Gastroesophageal sphincter (tissue), 4 donors: ENCODE measurements around the gene PTGES2. TPM values are rescaled to one million over a fixed set of nuclear protein-coding genes. Genes with fewer than 3 reads are reported as not detected.

Experiments used
- ATAC-seq: fragments of 150-250 bp; one replicate; pipeline ENCODE4 v1.9.1; 2016; ENCODE audit warnings: mild to moderate bottlenecking, moderate library complexity
- H3K27ac ChIP-seq, 4 donors: fragments of 200-600 bp; sonication (generic) in 3 of 4; 1 replicate in 3 of 4; 2 replicates in 1 of 4; pipeline ENCODE4 v1.5.1; 2016 to 2019
- H3K27me3 ChIP-seq: fragments of 200-600 bp; sonication (generic); one replicate; pipeline ENCODE4 v1.5.1; 2019
- H3K36me3 ChIP-seq, 2 donors: fragments of 200-600 bp; sonication (generic); one replicate each; pipeline ENCODE4 v1.5.1; 2019; ENCODE audit warnings: control low read depth in 1 of 2
- H3K4me1 ChIP-seq, 3 donors: fragments of 200-600 bp; sonication (generic); 1 replicate in 2 of 3; 2 replicates in 1 of 3; pipeline ENCODE4 v1.5.1; 2016 to 2019; ENCODE audit warnings: control low read depth in 2 of 3
- H3K4me3 ChIP-seq, 2 donors: fragments of 200-600 bp; sonication (generic); one replicate each; pipeline ENCODE4 v1.5.1; 2019; ENCODE audit warnings: mild to moderate bottlenecking in 1 of 2, moderate library complexity in 1 of 2
- H3K9me3 ChIP-seq, 3 donors: fragments of 200-600 bp; sonication (generic); one replicate each; pipeline ENCODE4 v1.5.1; 2017 to 2019; ENCODE audit warnings: control low read depth in 2 of 3
- CTCF ChIP-seq, 4 experiments: fragments of 200-600 bp in 2 of 4; fragments of 450-650 bp in 2 of 4; sonication (generic) in 1 of 4; IDR thresholded peaks; one replicate each; pipeline ENCODE4 v1.5.1; 2017 to 2019; ENCODE audit warnings: antibody characterized with exemption in 4 of 4, mild to moderate bottlenecking in 2 of 4, moderate library complexity in 2 of 4
- EP300 ChIP-seq: sonication (generic); formaldehyde crosslinking; IDR thresholded peaks from one replicate; pipeline ENCODE4 v1.6.1; 2017; ENCODE audit warnings: antibody characterized with exemption, mild to moderate bottlenecking
- POLR2A ChIP-seq, 2 donors: fragments of 450-650 bp; IDR thresholded peaks; one replicate each; pipeline ENCODE4 v1.6.1; 2017; ENCODE audit warnings: antibody characterized with exemption in 2 of 2, mild to moderate bottlenecking in 2 of 2, moderate library complexity in 1 of 2
- POLR2AphosphoS5 ChIP-seq: sonication (generic); formaldehyde crosslinking; IDR thresholded peaks from one replicate; pipeline ENCODE4 v1.6.1; 2017; ENCODE audit warnings: antibody characterized with exemption
- WGBS, 2 donors: methylation state at CpG; one replicate each; pipeline ENCODE4 v1.1.5; 2018; ENCODE audit warnings: low coverage in 1 of 2; 5-methylcytosine and 5-hydroxymethylcytosine counted together
- total RNA-seq, 4 donors: library from RNA; depleted of rRNA; stranded (reverse); fragments of >200 nt; gene quantifications; one replicate each; pipeline ENCODE4 v1.1.0, GENCODE V29; 2016

PTGES2 gene
- total RNA-seq, 4 donors from 2014 or later = 46.1 to 85.8 (median 57.5) TPM

DNA sequence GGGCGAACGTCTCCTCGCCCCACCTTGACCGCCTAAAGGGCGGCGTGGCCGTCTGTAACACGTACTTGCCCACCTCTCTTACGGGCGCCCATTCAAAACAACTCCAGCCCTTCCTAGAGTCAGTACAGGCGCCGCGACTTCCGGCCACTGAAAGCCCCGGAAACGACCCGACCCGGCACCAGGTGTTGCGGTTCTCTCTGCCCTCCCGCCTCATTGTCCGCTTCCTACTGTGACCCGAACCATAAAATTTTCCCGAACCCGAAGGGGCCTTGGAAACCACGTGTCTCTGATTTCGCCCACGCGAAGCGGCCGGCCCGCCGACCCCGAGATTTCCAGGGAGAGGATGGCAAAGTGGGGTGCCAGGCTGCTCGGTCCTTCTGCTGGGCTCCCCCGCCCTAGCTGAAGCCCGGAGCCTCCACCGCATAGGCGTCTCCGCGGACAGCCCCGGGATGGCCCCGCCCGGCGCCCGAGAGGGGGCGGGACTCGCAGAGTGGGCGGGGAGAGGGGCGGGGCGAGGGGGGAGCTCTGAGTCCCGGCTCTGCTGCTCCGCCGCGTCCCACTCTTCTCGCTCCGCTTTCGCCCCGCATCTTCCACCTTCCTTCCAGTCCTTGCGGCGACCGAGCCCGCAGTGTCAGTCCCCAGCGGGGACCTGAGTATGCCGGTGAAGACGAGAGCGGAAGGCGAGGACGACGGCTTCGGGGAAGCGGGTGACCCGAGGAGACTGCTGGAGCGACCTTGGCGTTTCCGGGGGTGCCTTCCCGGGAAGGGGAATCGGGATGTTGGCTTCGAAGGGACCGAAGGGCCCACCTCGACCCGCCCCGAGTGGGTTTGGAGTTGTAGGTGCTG is 684 bp upstream of the PTGES2 start:
- peak; percentile 91 for ATAC-seq
- Histone ChIP-seq H3K4me1 (peaks cover 0 to 41% (median 26%) of the 10 kb centered on the region in 3 donors), H3K27me3 (peaks cover 16% of the 10 kb centered on the region), H3K9me3 (no peaks in the 10 kb centered on the region), H3K4me3 (peak overlapping the region; percentile 77 to 95), H3K36me3 (peaks cover 0 to 22% of the 10 kb centered on the region in 2 donors), H3K27ac (peak overlapping the region; percentile 74 to 96 (median 93))
- TF ChIP-seq POLR2A (IDR thresholded peaks at IDR 0.05) = peak in 1 of 2 donors; percentile 42
- peak; percentile 26 for TF ChIP-seq POLR2AphosphoS5
- no peak for TF ChIP-seq CTCF (IDR thresholded peaks at IDR 0.05)
- no peak for TF ChIP-seq EP300
- 3% methylated on average over 16 of the region's 82 CpGs; no CpG with 5 or more reads in 1 of the 2 donors for whole genome bisulfite sequencing, 2 donors

DNA sequence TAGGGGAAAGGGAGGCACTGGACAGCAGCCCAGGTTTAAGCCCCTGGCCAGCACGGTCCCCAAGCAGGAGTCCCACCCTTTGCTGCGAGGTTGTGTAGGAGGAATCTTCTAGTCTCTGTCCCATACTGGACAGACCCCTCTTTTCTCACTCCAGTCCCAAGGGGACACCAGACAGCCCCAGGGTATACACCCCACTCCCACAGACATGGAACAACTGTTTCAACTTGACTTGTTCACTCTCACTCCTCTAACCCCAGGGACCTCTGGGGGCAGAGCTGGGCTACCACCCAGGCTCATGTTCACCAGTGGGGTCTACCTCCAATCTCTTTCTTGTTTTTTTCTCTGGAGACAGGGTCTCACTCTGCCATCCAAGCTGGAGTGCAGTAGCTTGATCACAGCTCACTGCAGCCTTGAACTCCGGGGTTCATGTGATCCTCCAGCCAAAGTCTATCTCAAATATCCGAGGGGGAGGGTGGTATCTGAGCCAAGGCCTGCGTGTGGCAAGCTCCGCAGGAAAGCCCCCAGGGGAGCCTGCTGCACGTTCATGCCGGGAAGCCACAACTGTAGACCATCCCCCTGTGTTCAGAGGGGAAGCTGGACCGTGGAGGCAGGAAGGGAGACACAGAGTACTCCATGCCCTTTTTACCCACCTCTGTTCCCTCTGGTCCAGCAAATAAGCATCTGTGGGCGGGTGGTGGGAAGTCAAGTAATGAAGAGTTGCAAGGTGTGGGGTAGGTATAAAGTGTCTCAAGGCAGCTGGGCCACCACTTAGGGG is 1.8 kb downstream of the PTGES2 start:
- WGBS, 2 donors = 36 to 71% methylated on average over 1 to 3 of the region's 10 CpGs
- H3K4me1 ChIP-seq = peaks cover 0 to 41% (median 26%) of the 10 kb centered on the region in 3 donors
- peaks cover 0 to 46% of the 10 kb centered on the region in 2 donors for H3K36me3 ChIP-seq
- H3K27ac ChIP-seq = peak overlapping the region in 1 of 4 donors; percentile 7
- H3K4me3 ChIP-seq = no peak overlapping the region
- TF ChIP-seq EP300 (no peak), POLR2A (IDR thresholded peaks at IDR 0.05) (no peak), POLR2AphosphoS5 (no peak), CTCF (IDR thresholded peaks at IDR 0.05) (no peak)
- no peaks in the 10 kb centered on the region for H3K9me3 ChIP-seq
- ATAC-seq = no peak
- peaks cover under 1% of the 10 kb centered on the region for H3K27me3 ChIP-seq

- Histone ChIP-seq H3K4me3 (no peak overlapping the region), H3K4me1 (peaks cover 0 to 41% (median 26%) of the 10 kb centered on the region in 3 donors), H3K36me3 (peaks cover 0 to 53% of the 10 kb centered on the region in 2 donors), H3K27ac (peak overlapping the region in 1 of 4 donors; percentile 7), H3K9me3 (no peaks in the 10 kb centered on the region), H3K27me3 (no peaks in the 10 kb centered on the region)
- ATAC-seq = no peak
- WGBS, 2 donors = 24 to 28% methylated on average over 2 to 6 of the region's 16 CpGs
- TF ChIP-seq CTCF (IDR thresholded peaks at IDR 0.05) (peak in 3 of 4 experiments; percentile 34 to 63 (median 38)), EP300 (no peak)
These were observed 2.5 kb downstream of the PTGES2 start for GRCh38 chr9:128124873-128125579.

DNA sequence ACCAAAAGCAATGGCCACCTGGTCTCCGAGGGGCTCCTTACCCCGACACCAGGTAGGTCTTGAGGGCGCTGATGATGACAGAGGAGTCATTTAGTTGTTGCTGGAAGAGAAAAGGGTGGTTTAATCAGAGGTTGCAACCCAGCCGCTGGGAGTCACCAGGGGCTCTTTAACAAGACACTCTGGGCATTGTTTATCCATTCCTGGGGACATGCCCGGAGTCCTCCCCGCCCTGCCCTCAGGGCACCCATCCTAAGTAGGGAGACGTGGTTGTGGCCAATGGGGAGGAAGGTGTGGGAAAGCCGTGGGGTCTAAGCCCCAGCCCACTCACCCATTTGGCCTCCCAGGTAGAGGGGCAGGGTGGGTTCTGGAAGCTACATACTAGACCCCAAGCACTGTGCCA is 3.1 kb downstream of the PTGES2 start:
- Histone ChIP-seq H3K36me3 (peaks cover 0 to 53% of the 10 kb centered on the region in 2 donors), H3K4me3 (no peak overlapping the region), H3K4me1 (peaks cover 0 to 38% (median 25%) of the 10 kb centered on the region in 3 donors), H3K27ac (no peak overlapping the region), H3K9me3 (no peaks in the 10 kb centered on the region), H3K27me3 (no peaks in the 10 kb centered on the region)
- ATAC-seq = no peak
- TF ChIP-seq CTCF (IDR thresholded peaks at IDR 0.05) (no peak), POLR2AphosphoS5 (no peak), EP300 (no peak), POLR2A (IDR thresholded peaks at IDR 0.05) (no peak)
- no CpG with 5 or more reads among the region's 8 CpGs for WGBS, 2 donors
